Measurements from ENCODE around the gene PRKAB1.

PRKAB1 gene

DNA sequence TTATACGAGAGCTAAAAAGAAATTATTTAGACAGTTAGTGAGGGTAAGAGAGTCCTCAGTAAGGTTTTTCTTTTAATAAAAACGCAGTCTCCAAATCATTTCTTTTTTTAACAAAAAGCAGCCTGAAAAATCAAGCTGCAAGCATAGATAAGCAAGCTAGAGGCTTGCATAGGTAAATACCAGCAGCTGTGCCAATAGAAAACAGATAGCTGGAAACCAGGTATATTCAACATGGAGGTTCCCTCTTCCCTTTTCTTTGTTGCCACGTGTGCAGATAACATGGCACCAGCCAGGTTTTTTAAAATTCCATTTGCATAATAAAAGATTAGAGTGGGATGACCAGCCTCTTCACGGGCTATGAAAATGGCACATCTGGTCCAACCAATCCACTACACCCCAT is 6.1 kb upstream of the PRKAB1 start:
- DNase-seq (ENCODE audit: low read depth in 2 of 2) = no peak

- DNase-seq (ENCODE audit: low read depth in 2 of 2) = no peak
Measured at GRCh38 chr12:119664642-119665041, 3.3 kb upstream of the PRKAB1 start.

DNA sequence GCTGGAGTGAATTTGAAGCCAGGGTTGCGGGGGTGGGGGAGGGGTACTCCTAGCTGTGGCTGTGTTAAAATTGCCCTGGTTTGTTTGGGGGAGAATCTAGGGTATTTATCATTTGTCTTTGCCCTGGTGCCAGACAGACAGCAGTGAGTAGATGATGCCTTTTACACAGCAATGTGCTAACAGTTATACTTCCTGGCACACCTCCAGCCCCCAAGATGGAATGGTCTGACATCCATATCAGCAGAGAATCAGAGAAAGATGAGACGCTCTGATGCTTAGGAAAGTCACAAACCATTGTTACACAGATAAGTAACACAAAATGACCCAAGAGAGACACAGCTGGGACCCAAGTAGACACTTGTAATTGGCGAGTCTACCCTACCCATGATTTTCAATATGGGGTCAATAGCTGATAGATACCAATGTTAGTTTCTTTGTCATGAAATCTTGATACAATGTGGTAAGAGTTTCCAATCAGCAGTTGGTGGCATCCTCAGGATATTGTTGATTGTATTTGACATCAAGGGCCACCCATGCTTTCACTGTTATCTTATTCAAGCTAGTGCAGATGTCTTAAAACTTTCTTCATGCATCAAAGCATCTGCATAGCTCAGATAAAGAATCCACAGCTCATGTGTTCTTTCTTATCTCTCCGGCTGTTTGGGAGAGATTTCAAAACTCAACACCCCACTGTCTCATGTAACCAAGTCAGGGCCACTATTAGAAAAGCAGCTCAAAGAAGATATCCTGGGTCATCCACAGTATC is 2.6 kb upstream of the PRKAB1 start:
- no peak for DNase-seq (ENCODE audit: low read depth in 2 of 2)

DNA sequence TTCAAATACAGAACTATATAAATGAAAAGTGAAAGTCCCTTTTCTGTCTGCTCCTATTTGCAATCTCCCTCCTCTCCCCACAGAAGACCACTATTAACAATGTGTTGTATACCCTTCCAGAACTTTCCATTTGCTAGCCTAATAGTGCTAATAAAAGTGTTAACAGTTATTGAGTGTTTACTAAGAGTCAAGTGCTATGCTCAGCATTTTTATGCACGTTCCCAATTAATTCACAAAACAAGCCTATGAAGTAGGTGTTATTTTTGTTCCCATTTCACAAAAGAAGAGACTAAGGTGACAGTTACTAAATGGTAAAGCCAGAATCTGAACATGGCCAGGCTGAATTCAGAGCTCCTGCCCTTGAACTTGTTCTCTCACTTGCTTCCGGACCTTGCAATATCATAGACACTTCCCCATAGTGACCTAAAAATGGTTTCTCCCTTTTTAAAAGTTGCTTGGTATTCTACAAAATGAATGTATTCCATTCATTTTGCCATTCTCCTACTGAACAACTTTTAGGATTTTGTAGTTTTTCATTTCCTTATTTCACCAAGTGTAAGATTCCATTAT is 1.6 kb upstream of the PRKAB1 start:
- no peak for DNase-seq (ENCODE audit: low read depth in 2 of 2)

DNA sequence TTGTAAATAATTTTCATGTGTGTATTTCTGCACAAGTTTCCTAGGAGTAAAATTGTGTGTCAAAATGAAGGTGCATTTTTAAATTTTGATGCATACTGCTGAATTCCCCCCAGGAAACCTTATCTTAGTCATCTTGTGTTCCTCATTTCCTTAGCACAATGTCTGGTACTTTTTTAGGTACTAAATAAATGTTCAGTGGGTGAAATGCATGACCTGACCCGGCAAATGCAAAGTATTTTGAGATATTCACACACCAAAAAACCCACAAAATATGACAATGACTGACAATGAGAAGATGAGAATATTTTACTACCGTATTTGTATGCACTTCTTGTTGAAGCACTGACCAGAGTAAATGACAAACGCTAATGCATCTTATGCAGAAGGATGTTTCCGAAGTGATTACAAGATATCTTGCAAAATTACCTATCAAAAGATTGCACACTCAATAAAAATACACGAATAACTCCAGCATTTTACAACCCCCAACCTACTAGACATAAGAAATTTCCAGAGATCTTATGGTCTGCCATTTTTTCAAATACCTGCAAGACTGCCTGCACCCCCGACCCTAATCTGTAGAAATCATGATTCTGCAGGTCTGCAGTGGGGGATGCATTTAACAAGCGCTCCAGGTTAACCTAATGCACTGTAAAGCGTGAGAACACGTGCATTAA is 895 bp upstream of the PRKAB1 start:
- DNase-seq (ENCODE audit: low read depth in 2 of 2) = no peak

DNA sequence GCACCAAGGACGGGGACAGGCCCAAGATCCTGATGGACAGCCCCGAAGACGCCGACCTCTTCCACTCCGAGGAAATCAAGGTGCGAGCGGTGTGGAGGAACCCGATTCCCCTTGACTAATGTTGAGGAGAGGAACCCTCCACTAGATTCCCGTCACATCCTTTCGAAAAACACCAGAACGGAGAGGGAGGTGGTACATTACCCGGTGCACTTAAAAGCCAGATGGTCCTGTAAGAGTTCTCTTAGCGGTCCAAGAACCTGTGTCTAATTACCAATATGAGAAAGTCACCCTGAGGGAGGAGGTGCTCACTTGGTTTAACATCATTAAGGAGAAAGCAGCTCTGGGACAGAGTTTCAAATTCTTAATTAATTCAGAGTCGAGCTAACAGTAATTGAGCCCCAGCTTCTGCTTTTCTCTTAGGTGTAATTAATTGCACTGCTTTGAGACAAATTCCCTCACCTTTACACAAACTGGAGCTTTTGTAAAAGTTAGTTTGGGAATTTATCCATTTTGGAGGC is 450 bp downstream of the PRKAB1 start:
- no peak for DNase-seq (ENCODE audit: low read depth in 2 of 2)

- DNase-seq (ENCODE audit: low read depth in 2 of 2) = no peak
Measured at GRCh38 chr12:119669744-119670472, 2.0 kb downstream of the PRKAB1 start.

DNA sequence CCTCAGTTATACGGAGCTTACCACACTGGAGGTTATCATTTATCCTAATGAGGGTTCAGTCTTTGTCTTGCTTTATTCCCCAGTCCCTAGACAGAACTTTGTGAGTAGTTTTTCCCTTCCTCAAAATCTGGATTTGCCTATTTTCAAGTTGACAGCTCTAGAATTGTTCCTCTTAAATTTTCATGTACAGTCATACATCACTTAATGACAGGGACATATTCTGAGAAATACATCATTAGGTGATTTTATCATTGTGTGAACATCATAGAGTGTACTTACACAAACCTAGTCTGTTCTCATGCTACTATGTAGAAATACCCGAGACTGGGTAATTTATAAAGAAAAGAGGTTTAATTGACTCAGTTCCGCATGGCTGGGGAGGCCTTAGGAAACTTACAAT is 3.1 kb downstream of the PRKAB1 start:
- DNase-seq (ENCODE audit: low read depth in 2 of 2) = no peak

- no peak for DNase-seq (ENCODE audit: low read depth in 2 of 2)
Measured at GRCh38 chr12:119672194-119672593, 4.3 kb downstream of the PRKAB1 start.

- DNase-seq (ENCODE audit: low read depth in 2 of 2) = no peak
Measured at GRCh38 chr12:119673634-119674033, 5.7 kb downstream of the PRKAB1 start.

DNA sequence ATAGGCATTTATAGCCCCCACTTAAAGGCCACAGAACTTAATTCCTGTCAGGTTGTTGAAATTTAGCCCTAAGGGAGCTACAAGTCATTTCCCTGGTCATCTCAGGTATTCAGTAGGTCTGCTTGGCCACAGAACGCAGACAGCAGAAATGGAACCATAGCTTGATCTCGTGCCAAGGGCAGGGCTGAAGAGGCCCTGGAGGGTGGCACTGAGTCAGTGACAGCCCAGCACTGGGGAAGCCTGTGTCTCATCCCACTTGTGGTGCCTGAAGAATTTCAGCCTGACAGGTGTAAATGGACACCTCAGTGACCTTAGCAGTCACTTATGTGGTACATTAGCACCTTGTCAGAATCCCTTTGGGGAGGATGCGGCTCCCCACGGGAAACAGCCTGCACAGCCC is 6.6 kb downstream of the PRKAB1 start:
- no peak for DNase-seq (ENCODE audit: low read depth in 2 of 2)

DNA sequence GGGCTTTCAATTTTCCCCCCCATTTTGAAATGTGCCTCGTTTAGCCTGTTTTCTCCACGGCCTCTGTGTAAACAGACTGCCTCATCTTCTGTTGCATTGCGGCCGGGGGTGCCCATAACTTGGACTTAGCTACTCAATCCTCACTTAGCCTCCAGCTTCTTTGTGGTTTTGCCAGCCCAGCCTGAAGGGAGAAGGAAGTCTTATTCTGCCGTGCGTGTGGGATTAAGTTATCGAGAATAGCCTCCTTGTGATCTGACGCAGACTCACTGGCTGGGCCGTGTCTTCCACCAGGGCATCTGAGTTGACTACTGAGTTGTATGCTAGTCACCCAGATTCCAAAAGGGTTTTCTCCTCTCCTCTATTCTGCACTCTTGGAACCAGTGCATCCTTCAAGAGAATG is 8.1 kb downstream of the PRKAB1 start:
- DNase-seq (ENCODE audit: low read depth in 2 of 2) = no peak

GRCh38 chr12:119676573-119676972 is 8.6 kb downstream of the PRKAB1 start:
- no peak for DNase-seq (ENCODE audit: low read depth in 2 of 2)

- DNase-seq (ENCODE audit: low read depth in 2 of 2) = no peak
Measured at GRCh38 chr12:119678459-119678858, 10.5 kb downstream of the PRKAB1 start.

DNA sequence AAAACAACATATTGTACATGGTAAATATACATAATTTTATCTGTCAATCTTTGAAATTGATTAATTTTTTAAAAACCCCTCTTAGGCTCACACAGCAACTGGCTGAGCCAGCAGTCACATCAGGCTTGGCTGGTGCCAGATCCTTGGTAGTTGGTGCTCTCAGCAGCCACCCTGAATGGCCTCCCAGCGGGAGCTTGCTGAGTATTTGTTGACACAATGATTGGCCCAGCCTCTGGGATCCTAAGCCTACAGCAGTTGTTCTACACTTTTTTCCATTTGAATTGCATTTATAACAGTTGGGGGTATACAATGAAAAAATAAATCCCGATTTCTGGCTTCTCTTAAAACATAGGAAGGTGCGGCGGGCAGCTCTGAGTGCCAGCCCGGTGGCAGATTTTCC is 11.1 kb downstream of the PRKAB1 start:
- DNase-seq (ENCODE audit: low read depth in 2 of 2) = no peak

GRCh38 chr12:119679490-119679889 is 11.6 kb downstream of the PRKAB1 start:
- no peak for DNase-seq (ENCODE audit: low read depth in 2 of 2)

DNA sequence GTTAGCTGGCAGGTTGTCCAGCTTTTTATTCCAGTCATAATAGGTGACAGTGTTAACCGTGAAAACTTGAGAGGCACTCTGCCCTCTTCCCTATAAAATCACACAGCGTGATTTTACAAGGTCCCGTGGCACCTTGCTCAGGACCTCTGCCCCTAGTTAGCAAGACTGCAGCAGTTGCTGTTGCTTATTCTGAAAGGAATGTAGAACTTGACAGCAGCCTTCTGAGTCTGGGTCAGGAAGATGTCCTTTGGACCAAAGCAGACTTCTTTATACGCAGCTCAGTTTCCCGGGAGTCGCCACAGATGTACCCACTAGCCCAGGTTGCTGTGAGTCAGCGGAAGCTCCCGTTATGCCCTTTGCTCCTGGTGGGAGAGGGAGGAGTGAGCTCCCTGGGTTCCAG is 13.2 kb downstream of the PRKAB1 start:
- no peak for DNase-seq (ENCODE audit: low read depth in 2 of 2)

- no peak for DNase-seq (ENCODE audit: low read depth in 2 of 2)
Measured at GRCh38 chr12:119681728-119682638, 14.1 kb downstream of the PRKAB1 start.

DNA sequence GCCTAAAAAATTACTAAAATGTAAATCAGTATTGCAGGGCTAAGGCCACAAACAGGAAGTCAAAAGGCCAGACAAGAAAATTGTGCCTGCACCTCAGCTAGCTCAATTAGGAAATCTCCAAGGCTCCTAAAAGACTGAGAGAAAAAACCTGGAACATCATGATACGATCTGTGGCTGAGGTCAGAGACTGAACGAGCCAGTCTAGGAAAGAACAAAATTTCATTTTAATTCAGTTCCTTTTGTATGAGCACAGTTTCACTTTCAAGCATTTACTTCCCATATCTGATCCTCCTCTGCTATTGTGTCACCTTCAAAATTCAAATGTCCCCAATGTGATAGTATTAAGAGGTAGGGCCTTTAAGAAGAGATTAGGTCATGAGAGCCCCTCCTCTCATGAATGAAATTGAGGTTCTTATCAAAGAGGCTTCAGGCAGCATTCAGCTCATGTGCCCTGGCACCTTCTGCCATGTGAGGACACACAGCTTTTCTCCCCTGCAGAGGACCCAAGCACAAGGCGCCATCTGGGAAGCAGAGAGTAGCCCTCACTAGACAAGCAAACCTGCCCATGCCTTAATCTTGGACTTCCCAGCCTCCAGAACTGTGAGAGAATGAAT is 14.8 kb downstream of the PRKAB1 start:
- DNase-seq (ENCODE audit: low read depth in 2 of 2) = no peak

- no peak for DNase-seq (ENCODE audit: low read depth in 2 of 2)
Measured at GRCh38 chr12:119683413-119683812, 15.5 kb downstream of the PRKAB1 start.

DNA sequence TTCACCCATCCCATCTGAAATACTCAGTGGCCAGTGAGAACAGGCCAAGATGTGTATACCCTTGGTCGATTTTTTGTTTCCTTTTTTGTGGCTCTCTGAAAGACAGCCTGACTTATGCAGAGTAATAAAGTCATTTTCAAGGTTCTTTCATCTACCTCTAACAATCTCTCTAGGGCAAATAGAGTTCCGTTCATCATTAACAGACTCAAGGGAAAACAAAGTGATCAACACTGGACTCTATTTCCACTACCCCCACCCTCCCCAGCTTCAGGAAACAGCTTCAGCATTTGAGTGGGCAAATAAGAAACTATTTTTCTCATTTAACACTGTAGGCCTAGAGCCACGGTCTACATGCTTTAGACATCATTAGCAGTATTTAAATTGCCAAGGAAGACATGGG is 15.9 kb downstream of the PRKAB1 start:
- DNase-seq (ENCODE audit: low read depth in 2 of 2) = no peak
